Progenitor cell of endocrine pancreas (in vitro differentiated cells): ENCODE data around the gene STING1. TPM values are rescaled to one million over a fixed set of nuclear protein-coding genes. Genes with fewer than 3 reads are reported as not detected.

ENCODE experiments used
- DNase-seq: peaks from one replicate; pipeline ENCODE4 v3.0.0; 2021; ENCODE audit warnings: low spot score; ENCODE audit not compliant: unreplicated experiment
- H3K27ac Mint-ChIP-seq: 2 replicates; pipeline ENCODE4 v1.8.0; 2021; ENCODE audit warnings: mild to moderate bottlenecking, moderate library complexity, mixed read lengths
- H3K27me3 Mint-ChIP-seq: 2 replicates; pipeline ENCODE4 v1.8.0; 2021; ENCODE audit warnings: mixed read lengths
- H3K36me3 Mint-ChIP-seq: 2 replicates; pipeline ENCODE4 v1.8.0; 2022; ENCODE audit warnings: mixed read lengths; ENCODE audit not compliant: insufficient read depth
- H3K4me1 Mint-ChIP-seq: 2 replicates; pipeline ENCODE4 v1.8.0; 2021; ENCODE audit warnings: low read depth, mixed read lengths
- H3K4me3 Mint-ChIP-seq: 2 replicates; pipeline ENCODE4 v1.8.0; 2021; ENCODE audit warnings: low read depth, mild to moderate bottlenecking, moderate library complexity, mixed read lengths
- H3K9me3 Mint-ChIP-seq: 2 replicates; pipeline ENCODE4 v1.8.0; 2021; ENCODE audit warnings: low read depth, mixed read lengths
- total RNA-seq: library from RNA; stranded (reverse); gene quantifications from 2 replicates; pipeline ENCODE4 v1.2.1, GENCODE V29; 2021
- TF ChIP-seq, protein P1 (sequence below): fragments of 200-600 bp; sonication (generic); IDR thresholded peaks from one replicate; pipeline ENCODE4 v1.5.0; 2021; ENCODE audit warnings: antibody characterized with exemption, mild to moderate bottlenecking; ENCODE audit not compliant: unreplicated experiment

Gene STING1
- total RNA-seq, 1 donor from 2014 or later: not detected

DNA sequence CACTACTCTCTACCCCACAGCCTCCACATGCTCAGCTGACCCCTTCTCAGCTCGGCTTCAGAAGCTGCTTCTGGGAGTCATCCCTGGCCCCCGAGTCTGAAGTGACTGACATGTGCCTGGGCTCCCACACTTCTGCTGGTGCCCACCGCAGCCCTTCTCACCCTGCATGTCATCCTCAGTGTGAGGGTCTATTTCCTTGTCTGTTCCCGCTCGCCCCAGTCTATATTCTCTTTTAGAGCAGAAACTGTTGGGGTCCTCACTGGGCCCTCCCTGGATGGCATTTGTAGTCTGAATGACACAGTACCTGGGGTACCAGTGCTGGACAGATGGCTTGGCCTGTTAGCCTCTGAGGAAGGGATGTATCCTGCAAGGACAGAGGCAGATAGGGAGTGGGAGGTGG is 25.3 kb downstream of the STING1 start:
- Mint-ChIP-seq H3K36me3 (no peaks in the 10 kb centered on the region), H3K27me3 (peaks cover 14% of the 10 kb centered on the region), H3K27ac (peak overlapping the region; percentile 23), H3K9me3 (no peaks in the 10 kb centered on the region), H3K4me1 (peaks cover 10% of the 10 kb centered on the region), H3K4me3 (no peak overlapping the region)
- no peak for DNase-seq
- TF ChIP-seq, protein P1, sequence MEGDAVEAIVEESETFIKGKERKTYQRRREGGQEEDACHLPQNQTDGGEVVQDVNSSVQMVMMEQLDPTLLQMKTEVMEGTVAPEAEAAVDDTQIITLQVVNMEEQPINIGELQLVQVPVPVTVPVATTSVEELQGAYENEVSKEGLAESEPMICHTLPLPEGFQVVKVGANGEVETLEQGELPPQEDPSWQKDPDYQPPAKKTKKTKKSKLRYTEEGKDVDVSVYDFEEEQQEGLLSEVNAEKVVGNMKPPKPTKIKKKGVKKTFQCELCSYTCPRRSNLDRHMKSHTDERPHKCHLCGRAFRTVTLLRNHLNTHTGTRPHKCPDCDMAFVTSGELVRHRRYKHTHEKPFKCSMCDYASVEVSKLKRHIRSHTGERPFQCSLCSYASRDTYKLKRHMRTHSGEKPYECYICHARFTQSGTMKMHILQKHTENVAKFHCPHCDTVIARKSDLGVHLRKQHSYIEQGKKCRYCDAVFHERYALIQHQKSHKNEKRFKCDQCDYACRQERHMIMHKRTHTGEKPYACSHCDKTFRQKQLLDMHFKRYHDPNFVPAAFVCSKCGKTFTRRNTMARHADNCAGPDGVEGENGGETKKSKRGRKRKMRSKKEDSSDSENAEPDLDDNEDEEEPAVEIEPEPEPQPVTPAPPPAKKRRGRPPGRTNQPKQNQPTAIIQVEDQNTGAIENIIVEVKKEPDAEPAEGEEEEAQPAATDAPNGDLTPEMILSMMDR: no peak

DNA sequence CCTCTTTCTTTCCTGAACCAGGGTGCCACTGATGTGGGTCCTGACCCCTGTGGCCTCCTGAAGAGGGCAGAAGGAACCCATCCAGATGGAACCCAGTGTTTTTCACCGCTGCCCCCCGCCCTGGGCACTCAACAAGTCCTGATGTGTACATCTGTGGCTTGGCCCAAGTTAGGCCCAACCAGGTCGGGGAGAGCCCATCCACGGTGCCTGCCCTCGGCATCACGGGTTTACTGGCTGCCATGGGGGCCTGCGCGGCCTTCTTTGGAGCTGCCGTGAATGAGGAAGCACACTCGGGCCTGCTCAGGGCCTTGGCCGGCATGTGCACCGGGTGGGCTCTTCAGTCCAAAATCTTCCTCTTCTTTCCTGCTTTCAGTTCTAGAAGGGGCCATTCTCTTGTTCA is 25.8 kb downstream of the STING1 start:
- no peaks in the 10 kb centered on the region for H3K9me3 Mint-ChIP-seq
- no peak for DNase-seq
- peaks cover 10% of the 10 kb centered on the region for H3K4me1 Mint-ChIP-seq
- peaks cover 14% of the 10 kb centered on the region for H3K27me3 Mint-ChIP-seq
- no peaks in the 10 kb centered on the region for H3K36me3 Mint-ChIP-seq
- peak overlapping the region; percentile 20 for H3K27ac Mint-ChIP-seq
- TF ChIP-seq, protein P1: no peak
- no peak overlapping the region for H3K4me3 Mint-ChIP-seq

DNA sequence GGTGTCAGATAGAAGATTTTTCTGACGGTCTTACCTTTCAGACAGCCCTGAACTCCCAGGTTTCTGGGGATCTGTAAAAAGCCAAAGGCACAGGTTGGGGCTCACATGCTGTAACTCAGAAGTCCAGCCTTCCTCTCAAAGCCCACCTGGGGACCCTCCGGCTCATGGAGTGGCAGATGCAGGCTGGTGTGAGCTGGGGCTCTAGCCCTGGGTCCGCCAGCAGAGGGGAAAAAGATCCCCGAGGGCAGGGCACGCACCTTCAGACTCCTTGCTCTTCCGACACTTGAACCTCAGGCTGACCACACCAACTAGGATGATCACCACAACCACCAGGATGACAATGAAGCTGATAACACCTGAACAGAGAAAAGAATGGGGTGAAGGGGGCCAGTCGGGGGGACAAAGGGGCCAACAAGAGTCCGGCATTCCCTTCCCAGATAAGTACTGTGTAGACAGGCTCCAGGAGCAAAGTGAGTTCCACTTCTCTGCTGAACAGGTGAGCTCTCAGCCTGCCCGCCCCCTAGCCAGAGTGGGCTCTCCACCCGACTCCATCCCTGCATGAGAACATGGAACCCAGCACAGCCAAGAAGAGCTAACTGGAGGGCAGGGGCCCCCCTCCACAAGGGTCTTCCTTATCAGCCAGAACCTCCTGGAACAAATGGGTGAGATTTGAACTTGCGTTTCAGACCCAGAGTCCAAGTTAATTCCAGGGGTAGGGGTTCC is 27.8 kb downstream of the STING1 start:
- no peaks in the 10 kb centered on the region for H3K36me3 Mint-ChIP-seq
- H3K27me3 Mint-ChIP-seq: peaks cover 14% of the 10 kb centered on the region
- no peak for DNase-seq
- H3K4me3 Mint-ChIP-seq: no peak overlapping the region
- H3K4me1 Mint-ChIP-seq: peaks cover 9% of the 10 kb centered on the region
- H3K9me3 Mint-ChIP-seq: no peaks in the 10 kb centered on the region
- TF ChIP-seq, protein P1: no peak
- H3K27ac Mint-ChIP-seq: no peak overlapping the region

DNA sequence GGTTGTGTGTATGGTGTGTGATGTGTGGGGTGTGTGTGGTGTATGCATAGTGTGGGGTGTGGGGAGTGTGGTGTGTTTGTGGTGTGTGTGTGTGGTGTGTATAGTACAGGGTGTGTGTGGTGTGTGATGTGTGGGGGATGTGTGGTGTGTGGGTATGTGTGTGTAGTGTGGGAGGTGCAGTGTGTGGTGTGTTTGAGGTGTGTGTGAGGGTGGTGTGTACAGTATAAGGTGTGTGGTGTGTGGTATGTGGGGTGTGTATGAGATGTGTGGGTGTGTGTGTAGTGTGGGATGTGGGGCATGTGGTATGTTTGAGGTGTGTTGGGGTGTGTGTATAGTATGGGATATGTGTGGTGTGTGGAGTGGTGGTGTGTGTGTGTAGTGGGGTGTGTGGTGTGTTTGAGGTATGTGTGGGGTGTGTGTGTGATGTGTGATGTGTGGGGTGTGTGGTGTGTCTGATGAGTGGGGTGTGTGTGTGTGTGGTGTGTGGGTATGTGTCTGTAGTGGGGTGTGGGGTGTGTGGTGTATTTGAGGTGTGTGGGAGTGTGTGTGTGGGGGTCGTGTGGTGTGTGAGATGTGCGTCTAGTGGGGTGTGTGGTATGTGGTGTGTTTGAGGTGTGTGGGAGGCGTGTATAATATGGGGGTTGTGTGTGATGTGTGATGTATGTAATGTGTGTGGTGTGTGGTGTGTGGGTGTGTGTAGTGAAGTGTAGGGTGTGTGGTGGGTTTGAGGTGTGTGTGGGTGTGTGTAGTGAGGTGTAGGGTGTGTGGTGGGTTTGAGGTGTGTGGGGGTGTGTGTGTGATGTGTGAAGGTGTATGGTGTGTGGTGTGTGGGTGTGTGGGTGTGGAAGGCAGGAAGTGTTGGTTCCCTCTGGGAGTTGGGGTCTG is 28.6 kb downstream of the STING1 start:
- TF ChIP-seq, protein P1: no peak
- Mint-ChIP-seq H3K36me3 (no peaks in the 10 kb centered on the region), H3K27ac (no peak overlapping the region), H3K9me3 (no peaks in the 10 kb centered on the region), H3K4me1 (peaks cover 4% of the 10 kb centered on the region), H3K4me3 (no peak overlapping the region), H3K27me3 (peaks cover 14% of the 10 kb centered on the region)
- no peak for DNase-seq

DNA sequence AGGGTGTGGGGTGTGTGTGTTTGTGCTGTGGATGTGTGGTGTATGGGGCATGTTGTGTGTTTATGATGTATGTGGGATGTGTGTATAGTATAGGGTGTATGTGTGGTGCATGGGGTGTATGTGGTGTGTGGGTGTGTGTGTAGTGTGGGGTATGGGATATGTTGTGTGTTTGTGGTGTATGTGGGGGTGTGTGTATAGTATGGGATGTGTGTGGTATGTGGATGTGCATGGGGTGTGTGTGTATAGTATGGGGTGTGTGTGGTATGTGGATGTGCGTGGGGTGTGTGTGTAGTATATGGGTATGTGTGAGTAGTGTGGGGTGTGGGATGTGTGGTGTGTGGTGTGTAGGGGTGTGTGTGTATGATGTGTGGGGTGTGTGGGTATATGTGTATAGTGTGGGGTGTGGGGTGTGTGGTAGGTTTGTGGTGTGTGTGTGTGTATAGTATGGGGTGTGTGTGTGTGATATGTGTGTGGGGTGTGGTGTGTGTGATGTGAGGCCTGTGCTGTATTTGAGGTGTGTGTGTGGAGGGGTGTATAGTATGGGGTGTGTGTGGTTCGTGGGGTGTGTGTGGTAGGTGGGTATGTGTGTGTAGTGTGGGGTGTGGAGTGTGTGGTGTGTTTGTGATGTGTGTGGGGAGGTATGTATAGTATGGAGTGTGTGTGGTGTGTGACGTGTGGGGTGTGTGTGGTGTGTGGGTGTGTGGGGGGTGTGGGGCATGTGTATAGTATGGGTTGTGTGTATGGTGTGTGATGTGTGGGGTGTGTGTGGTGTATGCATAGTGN is 30.5 kb downstream of the STING1 start:
- no peak overlapping the region for H3K27ac Mint-ChIP-seq
- H3K36me3 Mint-ChIP-seq: no peaks in the 10 kb centered on the region
- no peak for DNase-seq
- TF ChIP-seq, protein P1: no peak
- no peak overlapping the region for H3K4me3 Mint-ChIP-seq
- peaks cover 5% of the 10 kb centered on the region for H3K4me1 Mint-ChIP-seq
- no peaks in the 10 kb centered on the region for H3K9me3 Mint-ChIP-seq
- H3K27me3 Mint-ChIP-seq: peaks cover 18% of the 10 kb centered on the region
